ENCODE results near the gene GRIN2C.

GRIN2C gene

DNA sequence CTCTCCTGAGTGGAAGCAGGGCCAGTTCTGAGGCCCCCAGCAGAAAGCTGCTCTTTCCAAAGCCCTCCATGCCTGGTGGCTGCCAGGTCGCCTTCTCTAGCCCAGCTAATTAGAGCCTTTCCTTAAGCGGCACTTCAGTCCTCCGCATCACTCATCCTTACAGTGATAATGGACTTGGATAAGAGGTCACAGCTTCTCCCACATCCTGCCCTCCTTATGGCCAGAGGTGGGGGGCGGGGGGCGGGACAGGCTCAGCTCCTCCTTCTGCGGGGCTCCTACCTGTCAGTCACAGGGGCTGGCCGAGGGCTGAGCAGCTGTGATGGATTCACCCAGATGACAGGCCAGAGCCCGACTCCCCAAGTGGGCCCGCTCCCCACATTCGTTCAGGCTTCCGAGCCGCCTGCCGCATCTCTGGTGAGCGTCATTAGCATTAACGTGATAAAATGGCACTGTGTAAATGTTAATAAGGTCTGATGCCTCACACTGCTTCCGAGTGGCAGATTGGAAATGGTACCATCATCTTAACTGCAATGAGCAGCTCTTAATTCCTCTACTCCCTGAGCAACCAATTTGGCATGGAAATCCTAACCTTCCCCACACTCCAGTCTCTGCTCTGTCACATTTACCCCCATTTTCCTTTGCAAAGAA, 41.3 kb downstream of the GRIN2C start:
- DNase-seq: no peak

DNA sequence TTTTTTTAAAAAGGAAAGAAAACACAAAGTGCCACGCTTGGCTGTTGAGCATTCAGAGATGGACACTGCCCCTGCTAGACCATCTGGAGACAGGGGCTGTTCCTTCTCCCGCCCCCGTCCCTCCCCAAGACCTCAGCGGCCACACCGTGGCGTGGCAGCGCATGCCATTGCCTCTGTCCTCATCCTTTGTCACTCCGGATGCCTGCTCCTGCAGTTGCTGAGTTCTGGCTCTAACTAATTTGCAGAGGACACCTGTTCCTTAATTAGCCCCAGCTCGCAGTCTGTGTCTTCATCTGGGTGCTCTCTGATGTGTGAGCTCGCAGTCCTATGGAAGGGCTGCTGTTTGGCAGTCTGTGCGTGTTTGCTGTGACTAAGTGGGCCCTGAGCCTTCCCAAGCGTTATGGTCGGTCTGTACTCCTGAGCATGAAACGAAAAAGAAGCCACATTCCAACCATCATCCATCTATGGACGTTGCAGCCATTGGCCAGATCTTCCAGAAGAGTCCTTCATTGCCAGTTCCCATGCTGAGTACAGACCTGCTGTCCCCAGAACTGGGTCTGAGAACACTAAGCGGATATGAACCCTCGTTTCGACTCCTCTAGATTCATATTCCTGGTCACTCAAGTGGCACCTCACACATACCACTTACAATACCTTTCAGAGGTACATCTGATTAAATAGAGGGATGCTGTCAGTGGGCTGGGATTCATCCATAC, 42.6 kb downstream of the GRIN2C start:
- no peak for DNase-seq

DNA sequence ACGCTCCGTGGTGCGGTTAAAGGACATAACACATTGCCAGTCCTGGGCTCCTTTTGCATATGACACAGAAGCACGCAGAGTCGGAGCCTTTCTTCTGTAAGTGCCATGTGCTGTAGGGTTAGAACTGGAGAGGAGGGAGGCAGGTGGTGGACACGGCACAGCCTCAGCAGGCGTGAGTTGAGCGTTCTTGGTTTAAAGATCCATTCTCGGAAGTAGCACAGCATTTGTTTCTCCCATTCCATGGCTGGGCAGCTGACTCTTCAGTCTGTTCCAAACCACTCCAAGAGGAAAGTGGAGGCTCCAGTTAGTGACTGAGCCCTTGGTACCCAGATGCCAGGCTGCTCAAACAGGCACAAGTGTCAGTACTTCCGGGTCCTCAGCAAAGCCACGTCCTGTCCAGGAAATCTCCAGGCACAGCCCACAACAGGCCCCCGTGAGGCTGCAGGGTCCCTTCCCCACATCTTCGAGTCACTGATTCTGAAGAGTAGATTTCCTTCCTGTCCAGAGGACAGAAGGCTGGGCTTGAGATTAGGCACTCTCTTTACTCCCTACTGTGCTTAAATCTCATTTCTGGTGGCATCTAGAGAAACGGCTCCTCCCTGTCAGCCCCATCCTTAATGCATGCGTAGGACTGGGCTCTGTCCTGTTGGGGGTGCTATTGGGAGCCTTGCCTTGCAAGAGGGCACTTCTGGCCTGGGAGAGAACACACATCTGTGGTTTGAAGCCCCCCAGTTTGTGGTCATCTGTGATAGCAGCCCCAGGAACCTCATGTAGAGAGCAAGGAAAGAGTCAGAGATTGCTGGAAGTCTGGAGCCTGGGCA, 43.9 kb downstream of the GRIN2C start:
- no peak for DNase-seq

DNA sequence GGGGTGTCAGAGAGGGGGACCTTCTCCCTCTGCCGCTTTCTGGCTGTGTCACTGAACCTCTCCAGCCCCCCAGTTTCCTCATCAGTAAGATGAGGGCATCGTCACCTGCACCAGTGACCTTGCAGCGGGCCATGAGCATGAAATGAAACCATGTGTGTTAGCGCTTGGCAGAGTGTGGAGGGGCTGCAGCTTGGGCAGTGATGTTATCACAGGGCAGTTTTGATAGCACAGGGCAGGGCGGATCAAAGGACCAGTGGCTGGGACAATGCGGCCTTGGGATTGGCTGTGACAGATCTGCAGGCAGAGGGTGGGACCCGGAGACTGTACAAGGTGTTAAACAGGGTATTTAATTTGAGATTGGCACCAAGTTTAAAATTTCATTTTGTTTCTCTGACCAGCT, 44.6 kb downstream of the GRIN2C start:
- DNase-seq: no peak

DNA sequence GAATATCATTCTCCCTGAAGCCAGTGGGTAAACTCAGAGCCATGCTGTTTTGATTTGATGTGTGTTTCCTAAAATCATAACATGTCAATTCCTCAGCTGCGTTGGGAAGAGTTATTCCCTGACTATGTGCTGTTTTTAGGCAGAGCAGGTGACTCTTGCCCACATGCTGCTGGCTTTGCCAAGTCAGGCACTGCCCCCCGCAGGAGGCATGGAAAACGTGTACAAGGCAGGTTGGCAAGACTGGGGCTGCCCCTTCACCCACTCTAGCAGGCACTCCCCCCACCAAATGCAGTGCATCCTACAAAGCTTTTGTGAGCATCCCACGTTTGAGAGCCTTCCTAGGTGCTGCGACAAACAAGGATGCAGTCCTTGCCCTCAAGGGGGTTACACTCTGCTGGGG, 45.2 kb downstream of the GRIN2C start:
- DNase-seq: no peak

DNA sequence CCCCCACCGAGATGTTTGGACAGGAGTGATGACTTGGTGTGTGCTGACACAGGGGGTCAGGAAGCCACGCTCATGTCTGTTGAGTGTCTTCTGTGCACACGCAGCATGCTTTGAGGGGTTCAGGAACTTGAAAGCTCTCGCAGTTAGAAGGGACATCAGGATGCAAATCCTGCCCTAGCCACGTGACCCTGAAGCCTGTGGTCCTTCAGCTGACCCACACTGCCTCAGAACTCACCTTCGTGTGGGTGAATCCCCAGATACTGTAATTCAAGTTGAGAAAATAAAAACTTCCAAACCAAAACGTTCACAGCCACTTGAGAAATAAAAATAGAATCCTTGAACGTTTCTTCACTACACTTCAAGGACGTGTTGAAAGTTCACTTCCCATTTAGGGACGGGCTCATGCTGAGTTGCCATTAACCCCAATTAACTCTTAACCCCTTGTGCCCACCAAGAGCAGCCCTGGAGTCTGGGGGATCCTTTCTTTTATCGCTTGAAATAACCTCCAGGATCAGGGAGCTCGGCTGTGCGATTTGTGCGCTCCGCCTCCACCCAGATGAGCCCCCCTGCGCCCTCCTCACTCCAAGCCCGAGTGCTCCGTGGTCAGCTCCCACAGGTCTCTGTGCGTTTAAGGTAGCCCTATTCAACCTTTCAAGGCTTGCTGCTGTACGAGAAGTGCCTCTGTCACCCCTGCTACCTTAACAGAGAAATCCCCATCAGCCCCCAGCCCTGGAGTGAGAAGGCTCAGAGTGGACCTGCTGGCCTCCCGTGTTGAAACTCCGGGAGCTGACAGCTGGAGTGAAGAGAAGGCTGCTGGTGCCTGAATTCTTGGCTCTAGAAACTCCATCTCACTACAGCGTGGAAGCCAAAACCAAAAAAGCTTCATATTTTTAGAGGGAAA, 47.3 kb downstream of the GRIN2C start:
- no peak for DNase-seq

DNA sequence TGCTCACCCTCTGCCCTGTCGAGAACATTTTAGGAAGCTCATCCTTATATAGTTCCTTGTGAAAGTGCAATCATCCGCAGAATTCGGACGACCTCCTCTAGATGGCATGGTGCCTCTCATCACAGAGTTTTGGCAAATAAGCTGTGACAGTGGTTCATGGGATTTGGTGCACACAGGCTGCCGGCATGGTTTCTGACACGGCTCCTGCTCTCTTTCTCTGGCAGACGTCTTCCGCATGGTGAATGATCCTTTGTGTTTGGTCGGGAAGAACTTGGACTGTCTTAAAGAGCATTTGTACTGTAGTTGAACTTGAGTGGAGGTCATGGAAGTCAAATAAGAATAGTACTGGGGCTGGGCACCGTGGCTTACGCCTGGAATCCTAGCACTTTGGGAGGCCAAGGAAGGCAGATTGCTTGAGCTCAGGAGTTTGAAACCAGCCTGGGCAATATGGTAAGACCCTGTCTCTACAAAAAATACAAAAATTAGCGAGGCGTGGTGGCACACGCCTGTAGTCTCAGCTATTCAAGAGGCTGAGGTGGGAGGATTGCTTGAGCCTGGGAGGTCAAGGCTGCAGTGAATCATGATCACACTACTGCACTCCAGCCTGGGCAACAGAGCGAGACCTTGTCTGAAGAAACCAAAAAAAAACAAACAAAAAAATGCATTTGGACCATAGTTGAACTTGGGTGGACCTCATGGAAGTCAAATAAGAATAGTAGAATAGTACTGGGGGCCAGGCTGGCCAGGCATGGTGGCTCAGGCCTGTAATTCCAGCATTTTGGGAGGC, 48.8 kb downstream of the GRIN2C start:
- no peak for DNase-seq

DNA sequence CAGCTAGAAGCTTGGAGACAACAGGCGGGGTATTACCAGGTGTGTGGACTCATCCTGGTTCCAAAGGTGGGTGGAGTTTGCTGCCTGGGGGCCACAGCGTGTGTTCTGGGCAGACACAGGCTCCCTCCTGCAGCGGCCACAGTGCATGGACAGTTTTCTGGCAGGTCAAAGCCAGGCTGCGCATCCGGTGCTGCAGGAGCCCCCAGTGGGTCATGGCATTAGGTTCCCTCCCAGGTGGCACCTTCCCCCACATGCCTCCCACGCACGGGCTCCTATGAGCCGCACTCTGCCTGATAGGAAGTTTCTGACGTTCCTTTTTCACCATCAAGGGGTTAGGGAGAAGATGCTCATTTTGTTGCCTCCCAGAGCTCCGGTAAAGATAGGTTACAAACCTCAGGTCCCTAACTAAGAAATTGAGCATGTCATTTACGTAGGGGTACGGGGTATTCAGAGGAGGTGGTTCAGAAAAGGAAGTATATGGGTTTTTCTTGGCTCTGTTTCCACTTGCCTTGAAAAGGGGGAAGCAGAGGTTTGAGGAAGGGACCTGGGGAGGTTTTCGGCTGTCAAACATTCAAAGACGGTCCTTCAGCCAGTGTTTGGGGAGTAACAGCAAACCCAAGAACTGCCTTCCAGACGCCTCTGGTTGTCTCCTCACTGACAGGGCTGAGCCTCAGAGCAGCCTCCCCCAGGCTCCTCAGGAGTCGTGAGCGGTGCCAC, 50.8 kb downstream of the GRIN2C start:
- no peak for DNase-seq

DNA sequence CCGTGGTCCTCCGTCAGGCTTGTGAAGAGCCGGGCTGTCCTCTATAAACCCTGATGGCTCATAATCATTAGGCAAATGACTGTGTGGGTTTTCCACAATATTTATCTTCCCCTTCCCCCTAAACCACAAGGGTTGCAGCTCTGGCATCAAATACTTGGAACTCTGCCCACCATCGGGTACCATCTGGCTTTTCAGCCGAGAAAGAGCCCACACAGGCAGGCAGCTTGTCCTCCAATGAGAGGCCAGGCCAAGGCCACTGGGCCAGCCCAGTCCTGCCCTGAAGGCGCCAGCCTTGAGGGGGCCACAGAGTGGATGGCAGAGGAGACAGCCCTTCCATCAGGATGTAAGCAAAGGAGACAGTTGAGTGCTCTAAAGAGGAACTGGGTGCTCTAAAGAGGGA, 51.8 kb downstream of the GRIN2C start:
- no peak for DNase-seq

DNA sequence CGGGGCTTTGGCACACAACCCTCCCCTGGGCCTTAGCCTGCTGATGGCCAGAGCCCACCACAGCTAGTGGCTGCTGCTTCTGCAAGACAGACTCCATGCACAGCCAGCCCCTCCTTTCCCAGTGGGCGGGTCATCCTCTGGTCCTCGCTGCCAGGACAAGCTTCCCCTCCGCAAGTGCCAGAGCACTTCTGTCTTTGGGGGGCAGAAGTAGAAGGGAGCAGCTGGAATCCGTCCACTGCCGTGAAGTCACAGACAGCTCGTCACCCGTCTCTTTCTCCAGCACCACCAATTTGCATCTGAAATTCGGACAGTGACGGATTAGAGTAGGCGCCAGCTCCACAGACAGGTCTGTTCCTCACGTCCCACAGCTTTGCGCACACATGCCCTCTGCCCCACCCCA, 52.2 kb downstream of the GRIN2C start:
- no peak for DNase-seq

DNA sequence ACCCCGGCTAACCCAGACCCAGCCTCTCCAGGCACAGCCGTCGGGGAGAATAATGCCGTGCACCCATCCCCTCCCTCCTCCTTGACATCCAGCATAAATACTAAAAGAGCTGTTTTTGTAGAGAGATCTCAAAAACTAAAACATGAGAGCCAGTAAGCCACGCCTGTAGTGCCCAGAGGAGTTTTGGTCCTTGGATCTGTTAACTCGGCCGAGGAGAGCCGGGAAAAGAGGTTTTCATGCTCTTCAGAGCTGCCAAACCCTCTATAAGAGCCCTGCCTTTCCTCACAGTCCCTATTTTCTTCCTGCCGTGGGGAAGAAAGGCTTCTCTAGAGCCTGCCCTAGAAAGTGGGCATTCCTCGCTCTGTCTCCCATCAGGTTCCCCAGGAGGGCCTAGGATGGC, 53.4 kb downstream of the GRIN2C start:
- DNase-seq: no peak

DNA sequence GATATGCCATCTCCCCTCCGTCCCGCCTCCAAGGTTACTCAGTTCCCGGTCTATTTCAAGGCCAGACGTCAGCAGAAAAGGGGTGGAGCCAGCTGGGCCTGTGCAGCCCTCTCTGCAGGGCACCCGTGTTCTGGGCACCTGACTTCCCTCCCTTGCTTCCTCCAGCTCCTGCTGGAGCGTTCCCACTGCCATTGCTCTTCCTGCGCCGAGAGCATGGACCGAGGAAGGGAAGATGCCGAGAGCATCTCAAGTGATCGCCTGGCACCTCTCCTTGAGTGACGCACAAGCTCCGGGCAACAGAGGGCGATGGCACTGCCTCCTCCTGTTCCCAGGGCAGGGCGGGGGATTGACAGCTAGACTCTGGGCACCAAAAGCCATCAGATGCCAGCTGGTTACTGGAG, 54.1 kb downstream of the GRIN2C start:
- no peak for DNase-seq

DNA sequence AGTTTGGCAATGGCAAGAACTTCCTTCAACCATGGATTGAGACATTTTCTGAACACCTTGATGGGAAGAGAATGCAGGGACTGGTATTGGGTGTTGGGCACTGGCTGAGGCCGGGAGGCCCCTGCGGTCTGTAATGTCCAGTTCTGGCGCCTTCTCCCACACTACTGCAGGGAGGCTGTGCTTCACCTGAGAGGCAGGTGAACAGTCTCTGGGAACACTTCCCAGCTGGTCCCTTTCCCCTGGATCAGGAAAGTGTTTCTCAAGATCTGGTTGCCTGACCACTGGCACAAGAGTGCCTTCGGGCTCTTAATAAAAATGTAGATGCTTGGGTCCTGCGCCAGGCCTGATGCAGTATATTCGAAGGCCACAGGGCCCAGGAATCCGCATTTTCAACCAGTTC, 55.0 kb downstream of the GRIN2C start:
- no peak for DNase-seq

DNA sequence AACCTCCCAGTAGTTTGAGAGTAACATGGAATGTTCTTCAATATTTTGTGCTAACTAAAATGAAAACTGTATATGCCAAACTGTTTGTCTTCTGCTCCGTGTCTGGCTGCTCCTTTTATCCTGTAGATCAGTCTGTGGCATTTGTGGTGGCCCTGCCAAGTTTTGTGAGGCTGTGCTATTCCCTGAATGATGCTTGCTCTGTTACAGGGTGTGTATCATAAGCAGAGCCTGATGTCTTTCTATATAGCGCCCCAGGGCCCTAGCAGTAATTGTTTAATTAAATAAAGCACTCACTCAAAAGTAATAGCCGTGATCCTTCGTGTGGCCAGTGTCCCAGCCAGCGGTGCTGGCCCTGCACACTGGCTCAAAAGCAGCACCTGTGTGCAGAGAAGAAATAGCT, 55.7 kb downstream of the GRIN2C start:
- DNase-seq: no peak

DNA sequence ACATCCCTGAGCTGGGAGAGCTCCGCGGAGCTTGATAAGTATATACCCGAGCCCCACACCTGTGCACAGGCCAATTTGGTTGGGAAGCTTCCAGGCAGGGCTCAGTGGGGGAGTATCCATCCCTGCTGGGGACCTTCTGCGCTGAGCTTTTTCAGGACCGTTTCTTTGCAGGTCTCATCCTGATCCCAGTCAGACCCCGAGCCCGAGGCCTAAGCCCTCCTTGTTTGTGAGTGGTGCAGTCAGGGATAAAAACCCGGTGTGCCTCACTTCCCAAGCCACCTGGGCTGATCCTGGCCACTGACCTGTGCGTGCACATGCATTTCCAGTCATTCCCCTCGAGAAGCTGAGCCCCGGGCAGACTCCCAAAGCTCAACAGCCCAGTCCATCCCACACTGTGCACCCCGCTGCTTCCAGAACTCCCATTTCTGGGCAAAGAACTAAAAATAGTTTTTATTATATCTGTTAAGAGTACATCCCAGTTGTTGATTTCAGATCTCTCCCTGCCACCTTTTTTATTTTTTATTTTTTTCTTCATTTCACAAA, 56.2 kb downstream of the GRIN2C start:
- DNase-seq: no peak

DNA sequence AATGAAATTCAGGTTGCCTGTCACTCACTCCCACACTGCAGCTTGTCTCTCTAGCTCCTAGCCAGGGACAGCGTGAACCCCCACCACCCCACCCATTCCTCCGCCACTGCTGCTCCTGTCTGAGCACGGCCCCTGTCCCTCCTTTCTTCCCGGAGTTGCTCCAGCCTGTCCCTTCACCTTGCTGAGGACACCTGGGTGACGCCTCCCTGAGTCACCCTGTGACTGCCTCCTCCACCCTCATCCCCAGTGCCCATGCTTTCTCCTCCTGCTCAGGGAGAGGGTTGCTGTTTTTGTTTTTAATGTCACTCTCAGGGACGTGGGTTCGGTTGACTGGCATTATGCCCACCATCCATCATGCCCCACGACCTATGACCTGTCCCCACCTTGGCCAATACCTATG, 57.8 kb downstream of the GRIN2C start:
- no peak for DNase-seq

DNA sequence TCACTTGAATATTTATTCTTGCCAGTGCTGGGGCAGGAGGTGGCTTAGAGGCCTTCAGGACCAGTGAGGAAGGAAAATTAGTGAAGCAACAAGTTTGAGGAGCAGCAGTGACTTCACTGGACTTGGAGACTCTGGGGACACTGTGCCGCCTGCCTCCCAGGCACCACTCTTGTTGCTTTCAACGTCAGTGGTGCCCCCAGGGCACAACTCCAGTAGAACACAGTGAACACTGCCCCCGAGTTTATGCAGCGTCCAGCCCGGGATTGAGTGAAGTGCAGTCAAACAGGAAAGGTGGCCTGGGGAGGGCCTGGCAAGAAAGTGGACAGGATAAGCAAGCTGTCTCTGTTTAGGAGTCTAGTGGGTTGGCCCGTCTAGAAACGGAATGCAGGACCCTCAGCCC, 59.2 kb downstream of the GRIN2C start:
- no peak for DNase-seq

DNA sequence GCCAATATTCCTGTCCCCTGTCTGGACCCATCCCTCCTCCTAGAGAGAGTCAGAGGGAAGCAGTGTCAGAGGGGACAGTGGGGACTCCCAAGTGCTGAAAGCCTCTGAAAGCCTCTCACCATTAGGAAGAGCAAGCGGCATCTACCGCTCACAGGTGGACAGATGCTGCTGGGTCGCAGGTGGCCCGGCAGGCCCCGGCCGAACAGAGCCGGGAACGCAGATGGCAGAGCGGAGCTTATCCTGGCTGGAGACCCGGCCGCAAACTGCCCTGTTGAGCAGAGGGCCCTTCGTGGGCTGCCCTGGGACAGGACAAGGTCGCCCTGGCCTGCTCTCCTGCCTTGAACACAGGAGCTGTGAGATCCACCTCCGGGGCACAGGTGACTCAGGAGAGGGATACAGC, 60.6 kb downstream of the GRIN2C start:
- no peak for DNase-seq

DNA sequence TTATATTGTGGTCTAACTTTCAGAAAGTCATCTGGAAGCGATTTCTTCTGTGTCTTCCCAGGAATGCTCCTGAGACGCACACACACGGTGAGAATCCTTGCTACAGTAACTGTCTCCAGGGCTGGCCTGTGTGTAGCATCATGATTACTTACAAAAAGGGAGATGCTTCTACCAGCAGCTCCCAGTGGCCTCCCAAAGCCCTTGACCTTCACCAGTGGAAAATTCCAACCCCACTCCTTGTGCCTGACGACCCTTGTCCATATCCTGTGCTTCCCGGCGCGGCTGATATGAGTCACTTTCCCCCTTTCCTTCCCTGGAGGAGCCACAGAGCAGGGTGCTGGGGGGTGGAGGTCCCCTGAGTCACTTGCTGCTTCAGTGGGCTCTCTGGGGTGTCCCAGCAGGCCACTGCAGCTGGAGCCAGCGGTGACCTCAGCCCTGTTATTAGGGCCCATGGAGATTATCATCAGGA, 61.4 kb downstream of the GRIN2C start:
- no peak for DNase-seq

DNA sequence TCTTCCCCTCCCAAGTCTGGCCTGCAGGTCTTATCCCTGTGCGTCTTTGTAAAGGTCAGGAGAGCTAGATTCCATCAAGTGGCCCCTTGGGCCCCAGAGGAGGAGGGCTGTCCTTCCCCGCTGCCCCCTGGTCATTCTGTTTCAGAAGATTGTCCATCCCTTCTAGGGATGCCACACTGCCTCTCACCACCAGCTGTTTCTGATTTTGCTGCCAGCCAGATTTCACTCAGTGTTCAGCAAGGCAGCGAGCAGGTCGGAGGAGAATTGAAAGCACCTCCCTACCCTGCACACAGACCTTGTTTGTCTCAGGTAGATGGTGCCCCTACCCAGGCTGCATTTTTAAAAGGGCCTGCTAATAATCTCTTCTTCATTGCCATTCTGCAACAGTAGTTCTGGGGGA, 61.9 kb downstream of the GRIN2C start:
- no peak for DNase-seq

DNA sequence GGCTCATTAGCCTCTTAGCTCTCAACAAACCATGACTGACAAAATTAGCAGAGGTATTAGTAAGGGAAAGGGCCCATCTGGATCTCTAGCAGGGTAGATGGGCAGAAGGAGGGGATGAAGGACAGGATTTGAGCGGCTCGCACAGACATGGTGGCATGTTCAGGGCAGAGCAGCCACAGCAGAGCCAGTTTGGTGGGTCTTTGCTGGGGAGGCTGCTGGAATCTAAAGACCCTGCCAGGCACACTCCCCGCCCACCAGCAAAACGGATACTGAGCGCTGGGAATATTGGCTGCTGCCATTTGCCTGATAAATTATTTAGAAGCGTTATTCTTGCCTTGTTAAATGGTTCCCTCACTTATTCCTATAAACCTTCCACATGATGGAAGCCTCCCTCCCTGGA, 62.8 kb downstream of the GRIN2C start:
- no peak for DNase-seq

Measured in stimulated activated CD8-positive, alpha-beta memory T cell treated with anti-CD3 and anti-CD28 coated beads, Interleukin-4, amount 100 ng/mL, for 48 hours (primary cell).